HG03159 (cell line): ENCODE measurements around the gene NEURL1.

Experiments
- ATAC-seq: cut with Tn5 transposase; IDR thresholded peaks from one replicate; pipeline ENCODE4 v1.9.1; 2021; ENCODE audit warnings: mild to moderate bottlenecking, moderate library complexity; ENCODE audit not compliant: unreplicated experiment

Gene NEURL1

DNA sequence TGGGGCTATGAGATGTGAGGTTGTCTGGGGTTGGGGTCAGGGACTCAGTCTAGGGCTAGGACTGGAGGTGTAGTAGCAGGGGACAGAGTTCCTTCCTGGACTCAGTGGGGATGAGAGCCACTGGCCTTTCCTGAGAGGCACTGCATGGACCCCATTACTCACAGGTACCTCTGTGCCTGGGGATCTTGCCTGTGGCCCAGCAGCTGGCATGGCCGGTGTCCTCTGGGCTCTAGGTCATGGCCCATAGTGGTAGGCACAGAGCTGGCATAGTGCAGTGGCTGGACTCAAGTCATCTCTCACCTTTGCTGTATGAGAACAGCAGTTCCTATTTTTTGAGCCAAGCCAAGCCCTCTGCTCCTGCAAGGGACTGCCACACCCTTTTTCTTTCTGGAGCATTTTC is 51.9 kb downstream of the NEURL1 start:
- ATAC-seq = no peak

DNA sequence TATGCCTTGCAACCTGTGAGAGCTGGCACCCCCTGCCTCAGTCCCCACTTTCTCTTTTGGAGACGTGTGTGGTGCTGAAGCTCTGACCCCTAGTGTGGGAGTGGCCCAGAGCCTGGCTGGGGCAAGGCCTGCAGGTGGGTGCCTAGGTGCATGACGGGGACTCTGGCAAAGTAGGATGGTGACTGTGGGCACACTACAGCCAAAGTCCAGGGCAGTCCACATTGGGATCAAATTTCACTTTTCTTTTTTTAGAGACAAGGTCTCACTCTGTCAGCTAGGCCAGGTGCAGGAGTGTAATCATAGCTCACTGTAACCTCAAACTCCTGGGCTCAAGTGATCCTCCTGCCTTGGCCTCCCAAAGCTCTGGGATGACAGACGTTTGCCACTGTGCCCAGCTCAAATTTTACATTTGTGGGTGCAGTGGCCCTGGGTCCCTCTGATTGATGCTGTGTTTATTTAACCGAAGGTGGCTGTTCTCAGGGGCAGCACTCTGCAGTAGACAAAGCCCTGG is 52.3 kb downstream of the NEURL1 start:
- ATAC-seq = no peak

DNA sequence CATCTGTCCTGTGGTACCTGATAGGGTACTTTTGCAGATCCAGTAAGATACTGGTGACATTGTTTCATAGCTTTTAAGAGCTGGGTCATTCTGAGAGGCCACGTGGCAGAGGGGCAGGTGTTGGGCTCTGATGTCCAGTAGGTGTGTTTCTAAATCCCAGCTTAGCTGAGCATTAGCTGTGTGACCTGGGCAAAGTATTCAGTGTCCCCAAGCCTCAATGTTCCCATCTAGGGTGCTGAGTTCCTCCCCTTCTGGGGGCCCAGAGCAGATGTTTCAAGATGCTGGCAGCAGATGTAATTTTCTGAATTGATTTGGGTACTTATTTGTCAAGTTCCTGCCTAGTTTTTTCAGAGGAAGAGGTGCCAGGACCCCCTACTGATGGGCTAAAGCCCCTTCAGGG is 52.9 kb downstream of the NEURL1 start:
- no peak for ATAC-seq

DNA sequence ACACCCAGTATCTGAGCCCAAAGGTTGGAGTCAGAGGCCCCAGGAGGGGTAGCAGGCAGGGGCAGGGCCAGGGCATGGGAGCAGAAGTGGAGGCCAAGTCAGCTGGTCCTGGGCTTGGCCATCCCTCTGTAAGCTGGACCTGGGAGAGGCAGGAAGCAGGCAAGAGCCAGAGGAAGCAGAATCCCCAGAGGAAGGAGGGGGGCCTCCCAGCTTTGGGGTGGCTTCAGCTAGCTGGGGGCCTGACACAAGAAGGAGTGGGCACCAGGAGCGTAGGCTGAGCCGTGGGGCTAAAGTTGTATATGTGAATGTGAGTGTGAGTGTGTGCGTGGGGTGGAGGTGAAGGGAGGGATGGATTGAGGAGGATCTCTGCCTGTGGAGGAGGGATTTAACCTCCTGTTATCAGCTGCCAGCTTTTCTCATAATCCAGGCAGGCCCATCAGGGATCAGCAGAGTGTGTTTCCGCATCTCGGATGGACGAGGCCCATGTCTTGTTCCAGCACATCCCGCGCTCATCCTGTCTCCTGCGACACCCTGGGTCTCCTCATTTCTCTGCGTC is 54.0 kb downstream of the NEURL1 start:
- ATAC-seq = no peak

DNA sequence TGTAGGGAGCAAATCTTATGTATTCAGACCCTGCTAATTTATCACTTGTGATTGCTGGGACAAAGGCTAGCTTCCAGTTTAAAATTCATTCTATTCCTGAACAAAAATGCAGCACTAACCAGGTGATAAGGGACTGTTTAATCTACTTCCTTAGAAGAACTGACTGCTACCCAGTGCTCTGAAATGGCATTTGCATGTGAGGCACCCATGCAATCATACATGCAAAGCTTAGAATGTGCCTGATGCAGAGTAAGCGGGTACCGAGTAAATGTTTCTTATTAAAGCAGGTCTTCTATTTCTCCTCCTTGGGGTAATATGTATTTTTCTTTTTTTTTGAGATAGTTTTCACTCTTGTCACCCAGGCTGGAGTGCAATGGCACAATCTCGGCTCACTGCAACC is 54.5 kb downstream of the NEURL1 start:
- ATAC-seq = no peak

DNA sequence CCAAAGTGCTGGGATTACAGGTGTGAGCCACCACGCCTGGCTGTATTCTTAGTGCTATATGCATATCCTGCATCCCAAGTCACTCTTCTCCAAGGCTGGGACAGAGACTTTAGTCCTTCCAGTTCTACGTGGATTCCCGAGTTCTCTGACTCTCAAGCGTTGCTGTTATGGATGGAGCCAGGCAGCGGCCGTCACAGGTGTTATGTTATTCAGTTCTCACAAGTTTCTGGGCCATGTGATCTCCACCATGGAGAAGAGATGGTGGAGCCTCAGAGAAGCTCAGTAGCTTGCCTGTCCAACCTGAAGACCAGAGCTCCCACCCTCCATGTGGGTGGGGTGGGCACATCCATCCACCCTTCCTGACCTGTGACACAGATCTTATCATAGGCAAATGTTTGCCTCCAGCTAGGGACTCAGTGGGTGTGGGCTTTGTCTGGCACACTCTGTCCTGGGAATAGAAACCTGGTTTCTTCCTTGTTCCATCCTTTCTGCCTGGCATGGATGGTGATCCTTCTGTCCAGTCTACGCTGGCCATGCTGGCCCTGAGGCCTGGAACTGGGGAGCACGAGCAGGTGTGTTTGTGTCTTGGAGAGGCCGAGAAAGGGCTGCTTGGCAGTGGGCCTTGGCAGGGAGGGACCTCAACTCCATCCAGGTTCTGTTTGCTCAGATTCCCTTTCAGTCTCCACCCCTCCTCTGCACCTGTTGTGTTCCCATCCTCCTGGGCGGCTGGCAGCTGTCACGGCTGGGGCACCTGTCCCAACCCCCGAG is 55.3 kb downstream of the NEURL1 start:
- ATAC-seq = no peak

DNA sequence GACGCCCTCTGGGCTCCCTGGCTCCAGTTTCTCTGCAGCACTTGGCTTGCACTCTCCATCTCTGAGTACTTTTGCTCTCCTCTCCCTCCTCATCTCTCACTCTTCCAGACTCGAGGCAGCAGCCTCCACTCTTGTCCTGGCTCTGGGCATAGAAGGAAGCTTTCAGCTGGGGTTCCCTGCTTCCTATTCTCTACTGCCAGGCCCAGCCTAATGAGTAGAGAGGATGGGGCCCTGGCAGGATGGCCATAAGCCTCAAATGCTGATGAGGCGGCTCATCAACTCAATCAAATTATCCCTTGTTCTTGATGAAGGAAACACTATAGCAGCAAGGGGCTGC is 55.8 kb downstream of the NEURL1 start:
- no peak for ATAC-seq

DNA sequence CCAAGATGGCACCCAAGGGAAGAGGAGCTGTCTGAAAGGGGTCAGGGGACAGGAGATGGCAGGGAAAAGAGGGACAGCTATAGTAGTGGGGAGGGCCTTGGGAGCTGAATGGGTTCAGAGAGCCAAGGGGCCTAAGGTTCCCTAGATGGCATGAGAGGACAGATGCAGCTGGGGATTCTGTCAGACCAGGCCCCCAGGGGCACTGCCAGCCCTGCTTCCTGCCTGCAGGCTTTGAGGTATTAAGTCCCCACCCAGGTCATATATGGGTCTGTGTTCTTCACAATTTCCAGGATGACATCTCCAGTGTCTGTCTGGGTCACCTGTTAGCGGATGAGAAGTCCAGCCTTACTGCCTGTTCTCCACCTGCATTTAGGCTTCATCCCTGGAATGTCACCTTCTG is 56.7 kb downstream of the NEURL1 start:
- no peak for ATAC-seq

DNA sequence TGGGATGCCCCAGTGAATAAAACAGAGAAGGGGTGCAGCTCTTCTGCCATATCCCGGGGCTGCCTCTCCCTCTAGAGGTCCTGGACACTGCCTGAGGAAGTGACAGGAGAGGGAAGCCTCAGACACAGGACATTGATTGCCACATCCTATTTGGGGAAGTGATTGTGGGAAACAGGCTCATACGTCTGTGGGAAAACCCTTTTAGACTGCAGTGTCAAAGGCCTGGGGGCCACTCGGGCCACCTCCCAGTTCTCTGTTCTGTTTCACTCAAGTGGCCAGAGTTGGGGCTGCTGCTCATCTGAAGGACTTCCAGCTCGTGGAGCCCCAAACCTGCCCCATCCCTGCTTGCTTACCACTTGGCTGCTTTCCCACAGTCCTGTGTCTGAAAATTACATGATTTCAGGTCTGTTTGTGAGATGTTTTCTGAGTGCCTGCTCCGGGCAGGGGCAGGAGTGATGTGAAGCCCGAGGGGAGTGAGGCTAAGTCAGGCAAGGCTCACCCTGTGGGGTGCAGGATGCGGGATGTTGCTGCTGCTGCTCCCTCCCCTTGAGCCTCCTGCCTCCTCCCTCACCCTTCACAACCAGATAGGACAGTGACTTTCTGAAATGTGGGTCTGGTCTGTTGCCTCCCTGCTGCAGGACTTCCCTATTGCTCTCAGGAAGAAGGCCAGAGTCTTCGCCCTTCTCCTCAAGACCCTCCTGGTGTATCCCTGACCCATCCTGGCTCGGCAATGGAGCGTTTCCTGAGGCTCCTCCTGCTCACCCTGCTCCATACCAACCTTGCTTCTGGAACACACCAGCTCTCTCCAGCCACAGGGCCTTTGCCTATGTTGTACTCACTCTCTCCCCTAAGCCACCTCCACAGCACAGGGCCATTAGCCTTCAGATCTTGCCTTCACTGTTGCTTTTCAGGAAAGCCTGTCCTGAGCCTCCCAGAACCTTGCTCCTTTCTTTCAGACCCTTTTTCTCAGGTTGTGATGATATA is 58.4 kb downstream of the NEURL1 start:
- ATAC-seq = no peak

DNA sequence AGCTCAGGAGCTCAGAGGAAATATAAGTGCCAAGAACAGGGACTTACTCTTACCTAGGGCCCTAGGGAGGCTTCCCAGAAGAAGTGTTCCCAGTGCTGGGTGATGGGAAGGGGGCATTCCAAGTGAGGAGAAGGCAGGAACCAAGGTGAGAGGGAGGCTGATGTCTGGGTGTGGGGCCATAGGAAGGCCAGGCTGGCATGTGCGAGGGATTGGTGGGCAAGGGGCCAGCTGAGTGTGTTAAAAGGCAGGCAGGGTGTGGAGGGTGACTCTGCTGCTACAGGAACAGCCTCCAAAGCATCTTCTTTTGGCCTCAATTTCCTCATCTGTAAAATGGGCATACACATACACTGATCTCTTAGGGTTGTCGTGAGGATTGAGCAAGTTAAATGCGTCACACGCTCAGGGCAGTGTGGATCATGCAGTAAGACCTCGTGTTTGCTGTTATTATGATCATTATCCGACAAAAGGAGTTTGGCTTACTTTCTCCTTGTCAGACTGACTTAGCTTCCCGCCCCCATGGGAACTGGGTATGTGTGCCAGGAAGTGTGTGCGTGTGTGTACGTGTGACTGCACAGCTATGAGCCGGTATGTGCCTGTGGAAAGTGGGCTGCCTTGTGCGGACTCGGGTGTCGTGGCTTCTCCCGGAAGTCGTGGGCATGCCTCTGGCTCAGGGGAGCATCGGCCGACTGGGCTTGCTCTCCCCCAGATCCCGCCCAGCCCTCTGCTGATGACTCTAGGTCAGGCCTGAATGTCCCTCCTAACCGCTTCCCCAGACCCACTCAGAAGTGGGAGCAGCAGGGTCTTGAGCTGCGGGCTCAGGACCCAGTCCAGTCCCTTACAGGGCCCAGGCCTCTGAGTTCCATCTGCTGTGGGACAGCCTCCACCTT is 59.6 kb downstream of the NEURL1 start:
- ATAC-seq = no peak

DNA sequence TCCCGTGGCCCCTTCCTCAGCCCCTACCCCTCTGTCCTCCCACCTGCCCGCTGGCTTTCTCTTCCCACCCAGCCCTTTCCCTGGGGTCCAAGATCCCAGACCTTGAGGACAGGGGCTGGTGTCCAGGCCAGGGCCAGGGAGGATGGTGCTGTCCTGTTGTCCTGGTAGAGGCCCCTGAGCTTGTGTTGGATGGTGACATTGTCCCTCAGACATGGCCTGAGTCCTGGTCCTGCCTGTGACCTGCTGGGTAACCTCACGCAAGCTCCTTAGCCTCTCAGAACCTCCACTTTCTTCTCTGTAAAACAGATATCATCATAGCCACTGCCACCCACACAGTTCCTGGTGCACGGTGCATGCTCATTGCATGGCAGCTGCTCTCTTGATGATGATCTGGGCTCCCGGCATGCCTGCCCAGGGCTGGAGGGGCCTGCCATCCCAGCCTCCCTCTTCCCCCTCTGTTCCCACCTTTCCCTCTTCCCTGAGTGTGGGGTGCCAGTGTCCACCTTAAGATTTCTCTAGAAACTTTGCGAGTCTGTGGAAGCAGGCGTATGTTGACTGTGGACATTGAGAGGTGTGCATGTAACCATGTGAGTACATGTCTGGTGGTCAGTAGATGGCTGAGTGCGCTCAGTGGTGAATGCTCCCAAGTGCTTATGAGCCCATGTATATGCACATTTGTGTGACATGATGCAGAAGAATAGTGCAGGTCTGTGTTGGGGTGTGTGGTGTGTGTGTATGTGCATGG is 60.4 kb downstream of the NEURL1 start:
- ATAC-seq = no peak

DNA sequence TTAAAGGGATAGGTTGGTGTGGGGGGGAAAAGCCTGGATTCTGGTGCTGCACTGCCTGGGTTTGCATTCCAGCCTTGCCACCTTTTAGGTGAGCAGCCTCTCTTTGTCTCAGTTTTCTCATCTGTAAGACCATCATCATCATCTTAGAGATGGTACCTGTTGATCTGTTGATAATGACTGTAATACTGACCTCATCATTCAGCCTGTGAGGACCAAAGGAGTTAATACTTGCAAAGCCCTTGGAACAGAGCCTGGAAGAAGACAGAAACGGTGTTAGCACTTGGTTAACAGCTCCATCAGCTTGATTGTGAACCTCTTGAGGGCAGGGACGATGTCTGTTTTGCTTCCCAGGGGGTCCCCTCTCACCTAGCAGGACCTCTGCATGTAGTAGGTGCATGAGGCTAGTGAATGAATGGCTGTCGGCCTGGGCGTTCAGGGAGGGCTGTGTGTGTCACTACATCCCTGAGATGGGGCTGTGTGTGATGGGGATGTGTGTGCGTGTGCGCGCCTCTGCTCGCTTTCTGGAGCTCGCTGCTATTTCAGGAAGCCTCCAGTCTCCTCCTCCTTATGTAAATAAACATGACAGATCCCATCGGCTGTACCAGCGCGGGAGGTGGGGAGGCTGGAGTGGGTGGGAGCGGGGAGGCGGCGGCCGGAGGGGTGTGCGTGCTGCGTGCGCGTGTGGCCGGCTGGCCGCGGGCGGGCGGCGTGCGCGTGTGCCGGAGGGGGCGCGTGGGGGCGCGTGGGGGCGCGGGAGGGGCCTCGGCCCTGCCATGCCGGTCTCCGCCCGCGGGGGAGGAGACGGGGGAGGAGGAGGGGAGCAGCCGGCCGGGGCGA is 61.2 kb downstream of the NEURL1 start:
- no peak for ATAC-seq

DNA sequence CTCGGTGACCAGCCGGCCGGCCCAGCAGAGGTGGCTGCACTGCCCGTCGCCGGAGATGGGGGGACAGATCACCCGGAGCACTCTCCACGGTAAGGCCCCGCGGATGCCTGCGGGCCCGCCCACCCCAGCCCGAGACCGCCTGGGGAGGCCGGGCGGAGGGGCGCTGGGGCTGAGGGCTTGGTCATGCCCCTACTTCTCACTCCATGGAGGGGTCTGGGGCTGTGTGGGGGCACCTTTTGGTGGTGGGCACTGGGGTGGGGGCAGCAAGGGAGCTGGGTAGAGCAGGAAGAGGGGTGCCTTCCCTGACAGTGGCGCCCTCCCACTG is 61.8 kb downstream of the NEURL1 start:
- ATAC-seq = no peak

DNA sequence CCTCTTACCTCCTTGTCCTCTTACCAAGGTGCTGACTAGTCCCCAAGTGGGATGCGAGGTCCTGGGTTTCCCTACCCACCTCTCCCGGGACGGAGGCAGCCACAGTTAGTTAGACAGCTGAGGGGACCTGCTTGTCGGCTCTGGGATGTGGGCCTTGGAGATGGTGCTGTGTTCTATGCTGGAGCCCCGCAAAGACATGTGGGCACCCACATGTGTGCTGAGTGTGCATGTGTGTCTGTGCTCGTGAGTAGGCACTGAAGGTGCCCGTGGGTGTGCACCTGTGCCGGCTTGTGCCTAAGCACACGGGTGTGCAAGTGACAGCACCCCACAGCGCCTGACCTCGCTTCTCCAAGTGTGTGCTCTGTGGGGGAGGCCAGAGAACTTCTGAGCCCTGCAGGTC is 62.2 kb downstream of the NEURL1 start:
- no peak for ATAC-seq

DNA sequence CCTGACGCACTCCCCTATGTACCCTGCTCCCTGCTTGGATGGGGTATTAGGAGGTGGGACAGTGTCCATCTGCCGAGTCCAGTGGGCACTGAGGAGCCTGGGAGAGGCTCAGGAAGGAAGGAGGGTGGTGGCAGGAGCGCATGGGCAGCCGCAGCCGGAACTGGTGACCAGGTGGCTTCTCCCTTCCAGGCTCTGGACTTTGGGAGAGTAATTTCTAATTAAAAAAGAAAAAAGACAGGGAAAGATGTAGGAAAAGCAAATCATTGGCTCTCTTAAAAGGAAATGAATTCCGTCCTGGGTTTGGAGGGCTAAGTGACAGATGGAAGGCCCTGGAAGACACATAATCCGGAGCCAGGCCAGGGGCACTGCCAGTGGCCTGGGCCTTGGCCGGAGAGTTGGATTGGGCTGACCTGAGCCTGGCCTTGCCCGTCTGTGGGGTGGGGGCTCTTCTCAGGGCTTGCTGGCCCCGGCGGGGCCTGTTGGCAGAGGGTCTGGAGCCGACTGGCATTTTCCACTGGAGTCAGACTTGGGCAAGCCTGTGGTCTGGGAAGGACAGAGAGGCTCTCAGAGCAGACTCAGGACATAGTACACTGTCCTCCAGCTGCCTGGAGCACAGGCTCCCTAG is 63.0 kb downstream of the NEURL1 start:
- ATAC-seq = no peak

DNA sequence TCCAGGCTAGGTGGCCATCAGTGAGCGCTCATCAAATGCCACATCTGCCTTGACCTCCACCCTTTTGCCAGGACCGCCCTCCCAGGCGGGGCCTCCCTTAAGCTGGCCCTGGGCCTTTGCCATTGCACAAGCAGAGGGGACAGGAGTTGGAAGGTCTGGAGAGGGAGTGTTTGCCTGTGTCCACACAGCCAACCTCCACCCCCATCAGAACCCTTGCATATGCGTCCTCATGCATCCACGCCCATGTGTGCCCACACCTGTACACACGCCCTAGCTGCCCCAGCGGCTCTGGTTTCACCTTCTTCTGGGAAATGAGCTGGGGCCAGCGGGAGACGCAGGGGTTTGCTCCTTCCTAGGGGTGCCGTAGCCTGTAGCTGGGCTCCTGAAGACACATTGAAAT is 64.0 kb downstream of the NEURL1 start:
- ATAC-seq = no peak

DNA sequence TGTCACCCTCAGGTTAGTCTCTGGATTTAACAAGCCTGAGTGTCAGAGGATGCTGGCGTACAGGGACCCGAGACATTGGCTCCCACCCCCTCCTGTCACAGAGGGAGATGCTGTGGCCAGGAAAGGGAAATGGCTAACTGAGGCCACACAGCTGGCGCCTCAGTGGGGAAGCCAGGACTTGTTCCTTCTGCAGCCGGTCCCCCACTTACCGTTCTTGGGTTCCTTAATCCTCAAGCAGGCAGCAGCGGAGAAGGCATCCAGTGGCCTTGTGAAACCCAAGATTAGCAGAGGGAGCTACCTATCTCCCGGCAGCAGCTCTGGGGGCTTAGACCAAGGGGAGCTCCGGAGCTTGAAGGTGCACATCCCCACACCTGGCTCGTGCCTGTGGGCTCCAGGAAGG is 65.4 kb downstream of the NEURL1 start:
- ATAC-seq = no peak

DNA sequence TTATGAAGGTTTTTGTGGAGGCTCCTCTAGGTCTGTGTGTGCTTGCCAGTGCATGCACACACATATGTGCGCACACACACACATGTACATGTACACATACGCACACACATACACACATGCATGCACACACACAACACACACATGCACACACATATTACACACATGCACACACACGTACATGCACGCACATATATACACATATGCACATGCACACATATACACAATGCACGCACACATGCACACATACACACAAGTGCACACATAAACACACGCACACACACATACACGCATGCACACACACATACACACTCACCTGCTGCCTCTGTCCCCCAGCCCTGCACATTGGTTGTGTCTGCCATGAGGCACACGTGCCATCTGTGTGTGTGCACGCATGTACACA is 66.3 kb downstream of the NEURL1 start:
- ATAC-seq = no peak

DNA sequence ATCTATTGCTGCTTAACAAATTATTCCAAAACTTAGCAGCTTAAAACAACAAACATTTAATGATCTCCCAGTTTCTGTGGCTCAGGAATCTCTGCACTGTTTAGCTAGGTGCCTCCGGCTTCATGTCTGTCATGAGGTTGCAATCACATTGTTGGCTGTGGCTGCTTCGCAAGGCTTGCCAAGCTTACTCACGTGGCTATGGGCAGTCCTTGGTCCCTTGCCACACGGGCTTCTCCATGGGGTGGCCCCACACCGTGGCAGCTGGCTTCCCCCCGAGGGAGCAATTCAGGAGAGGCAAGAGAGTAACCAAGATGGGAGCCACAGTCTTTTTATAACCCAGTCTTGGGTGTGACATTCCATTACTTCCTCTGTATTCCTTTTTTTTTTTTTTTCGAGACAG is 67.4 kb downstream of the NEURL1 start:
- no peak for ATAC-seq
